HEK293 (cell line): ENCODE data around the gene NCLN.

ENCODE experiments used
- EGR2 ChIP-seq: fragments of 450-650 bp; formaldehyde crosslinking; IDR thresholded peaks from 2 replicates; pipeline ENCODE4 v1.5.1; 2016; ENCODE audit warnings: low read depth, missing biosample characterization, missing genetic modification characterization
- ZBTB17 ChIP-seq: fragments of 450-650 bp; formaldehyde crosslinking; IDR thresholded peaks from 2 replicates; pipeline ENCODE4 v1.5.1; 2016; ENCODE audit warnings: missing biosample characterization, missing genetic modification characterization
- ZNF223 ChIP-seq: fragments of 450-650 bp; formaldehyde crosslinking; IDR thresholded peaks from 2 replicates; pipeline ENCODE4 v1.5.1; 2016; ENCODE audit warnings: missing biosample characterization, missing genetic modification characterization
- TF ChIP-seq, protein P1 (sequence below): fragments of 450-650 bp; formaldehyde crosslinking; IDR thresholded peaks from 2 replicates; pipeline ENCODE4 v1.5.1; 2016; ENCODE audit warnings: missing biosample characterization, missing genetic modification characterization
- TF ChIP-seq, protein P2 (sequence below): fragments of 450-650 bp; formaldehyde crosslinking; IDR thresholded peaks from 2 replicates; pipeline ENCODE4 v1.5.1; 2016; ENCODE audit warnings: missing biosample characterization, missing genetic modification characterization
- TF ChIP-seq, protein P3 (sequence below): fragments of 450-650 bp; formaldehyde crosslinking; IDR thresholded peaks from 2 replicates; pipeline ENCODE4 v1.5.1; 2016; ENCODE audit warnings: missing biosample characterization, missing genetic modification characterization, low read depth
- TF ChIP-seq, protein P4 (sequence below): fragments of 450-650 bp; formaldehyde crosslinking; IDR thresholded peaks from 2 replicates; pipeline ENCODE4 v1.5.1; 2016; ENCODE audit warnings: missing biosample characterization, missing genetic modification characterization

DNA sequence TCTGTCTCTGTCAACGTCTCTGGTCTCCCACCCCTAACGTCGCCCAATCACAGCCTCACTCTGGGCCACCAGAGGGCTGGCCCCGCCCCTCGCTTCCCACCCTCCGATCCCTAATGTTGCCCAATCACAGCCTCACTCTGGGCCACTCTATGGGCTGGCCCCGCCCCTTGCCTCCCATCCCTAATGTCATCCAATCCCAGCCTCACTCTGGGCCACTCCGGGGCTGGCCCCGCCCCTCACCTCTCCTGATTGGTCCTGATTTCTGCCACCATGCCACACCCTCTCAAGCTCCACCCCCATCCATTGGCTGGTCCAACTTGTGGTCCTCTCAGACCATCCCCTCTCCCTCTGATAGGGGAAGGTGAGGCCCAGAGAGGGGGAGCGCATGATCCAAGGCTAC is 63.7 kb downstream of the NCLN start:
- TF ChIP-seq, protein P1, sequence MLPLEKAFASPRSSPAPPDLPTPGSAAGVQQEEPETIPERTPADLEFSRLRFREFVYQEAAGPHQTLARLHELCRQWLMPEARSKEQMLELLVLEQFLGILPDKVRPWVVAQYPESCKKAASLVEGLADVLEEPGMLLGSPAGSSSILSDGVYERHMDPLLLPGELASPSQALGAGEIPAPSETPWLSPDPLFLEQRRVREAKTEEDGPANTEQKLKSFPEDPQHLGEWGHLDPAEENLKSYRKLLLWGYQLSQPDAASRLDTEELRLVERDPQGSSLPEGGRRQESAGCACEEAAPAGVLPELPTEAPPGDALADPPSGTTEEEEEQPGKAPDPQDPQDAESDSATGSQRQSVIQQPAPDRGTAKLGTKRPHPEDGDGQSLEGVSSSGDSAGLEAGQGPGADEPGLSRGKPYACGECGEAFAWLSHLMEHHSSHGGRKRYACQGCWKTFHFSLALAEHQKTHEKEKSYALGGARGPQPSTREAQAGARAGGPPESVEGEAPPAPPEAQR (tag by site-specific recombination), result no peak
- TF ChIP-seq, protein P2, sequence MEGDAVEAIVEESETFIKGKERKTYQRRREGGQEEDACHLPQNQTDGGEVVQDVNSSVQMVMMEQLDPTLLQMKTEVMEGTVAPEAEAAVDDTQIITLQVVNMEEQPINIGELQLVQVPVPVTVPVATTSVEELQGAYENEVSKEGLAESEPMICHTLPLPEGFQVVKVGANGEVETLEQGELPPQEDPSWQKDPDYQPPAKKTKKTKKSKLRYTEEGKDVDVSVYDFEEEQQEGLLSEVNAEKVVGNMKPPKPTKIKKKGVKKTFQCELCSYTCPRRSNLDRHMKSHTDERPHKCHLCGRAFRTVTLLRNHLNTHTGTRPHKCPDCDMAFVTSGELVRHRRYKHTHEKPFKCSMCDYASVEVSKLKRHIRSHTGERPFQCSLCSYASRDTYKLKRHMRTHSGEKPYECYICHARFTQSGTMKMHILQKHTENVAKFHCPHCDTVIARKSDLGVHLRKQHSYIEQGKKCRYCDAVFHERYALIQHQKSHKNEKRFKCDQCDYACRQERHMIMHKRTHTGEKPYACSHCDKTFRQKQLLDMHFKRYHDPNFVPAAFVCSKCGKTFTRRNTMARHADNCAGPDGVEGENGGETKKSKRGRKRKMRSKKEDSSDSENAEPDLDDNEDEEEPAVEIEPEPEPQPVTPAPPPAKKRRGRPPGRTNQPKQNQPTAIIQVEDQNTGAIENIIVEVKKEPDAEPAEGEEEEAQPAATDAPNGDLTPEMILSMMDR (tag by site-specific recombination), result no peak
- no peak for TF ChIP-seq EGR2 (tag by site-specific recombination)
- no peak for TF ChIP-seq ZBTB17 (tag by site-specific recombination)
- no peak for TF ChIP-seq ZNF223 (tag by site-specific recombination)
- TF ChIP-seq, protein P3, sequence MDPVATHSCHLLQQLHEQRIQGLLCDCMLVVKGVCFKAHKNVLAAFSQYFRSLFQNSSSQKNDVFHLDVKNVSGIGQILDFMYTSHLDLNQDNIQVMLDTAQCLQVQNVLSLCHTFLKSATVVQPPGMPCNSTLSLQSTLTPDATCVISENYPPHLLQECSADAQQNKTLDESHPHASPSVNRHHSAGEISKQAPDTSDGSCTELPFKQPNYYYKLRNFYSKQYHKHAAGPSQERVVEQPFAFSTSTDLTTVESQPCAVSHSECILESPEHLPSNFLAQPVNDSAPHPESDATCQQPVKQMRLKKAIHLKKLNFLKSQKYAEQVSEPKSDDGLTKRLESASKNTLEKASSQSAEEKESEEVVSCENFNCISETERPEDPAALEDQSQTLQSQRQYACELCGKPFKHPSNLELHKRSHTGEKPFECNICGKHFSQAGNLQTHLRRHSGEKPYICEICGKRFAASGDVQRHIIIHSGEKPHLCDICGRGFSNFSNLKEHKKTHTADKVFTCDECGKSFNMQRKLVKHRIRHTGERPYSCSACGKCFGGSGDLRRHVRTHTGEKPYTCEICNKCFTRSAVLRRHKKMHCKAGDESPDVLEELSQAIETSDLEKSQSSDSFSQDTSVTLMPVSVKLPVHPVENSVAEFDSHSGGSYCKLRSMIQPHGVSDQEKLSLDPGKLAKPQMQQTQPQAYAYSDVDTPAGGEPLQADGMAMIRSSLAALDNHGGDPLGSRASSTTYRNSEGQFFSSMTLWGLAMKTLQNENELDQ (tag by site-specific recombination), result no peak
- TF ChIP-seq, protein P4, sequence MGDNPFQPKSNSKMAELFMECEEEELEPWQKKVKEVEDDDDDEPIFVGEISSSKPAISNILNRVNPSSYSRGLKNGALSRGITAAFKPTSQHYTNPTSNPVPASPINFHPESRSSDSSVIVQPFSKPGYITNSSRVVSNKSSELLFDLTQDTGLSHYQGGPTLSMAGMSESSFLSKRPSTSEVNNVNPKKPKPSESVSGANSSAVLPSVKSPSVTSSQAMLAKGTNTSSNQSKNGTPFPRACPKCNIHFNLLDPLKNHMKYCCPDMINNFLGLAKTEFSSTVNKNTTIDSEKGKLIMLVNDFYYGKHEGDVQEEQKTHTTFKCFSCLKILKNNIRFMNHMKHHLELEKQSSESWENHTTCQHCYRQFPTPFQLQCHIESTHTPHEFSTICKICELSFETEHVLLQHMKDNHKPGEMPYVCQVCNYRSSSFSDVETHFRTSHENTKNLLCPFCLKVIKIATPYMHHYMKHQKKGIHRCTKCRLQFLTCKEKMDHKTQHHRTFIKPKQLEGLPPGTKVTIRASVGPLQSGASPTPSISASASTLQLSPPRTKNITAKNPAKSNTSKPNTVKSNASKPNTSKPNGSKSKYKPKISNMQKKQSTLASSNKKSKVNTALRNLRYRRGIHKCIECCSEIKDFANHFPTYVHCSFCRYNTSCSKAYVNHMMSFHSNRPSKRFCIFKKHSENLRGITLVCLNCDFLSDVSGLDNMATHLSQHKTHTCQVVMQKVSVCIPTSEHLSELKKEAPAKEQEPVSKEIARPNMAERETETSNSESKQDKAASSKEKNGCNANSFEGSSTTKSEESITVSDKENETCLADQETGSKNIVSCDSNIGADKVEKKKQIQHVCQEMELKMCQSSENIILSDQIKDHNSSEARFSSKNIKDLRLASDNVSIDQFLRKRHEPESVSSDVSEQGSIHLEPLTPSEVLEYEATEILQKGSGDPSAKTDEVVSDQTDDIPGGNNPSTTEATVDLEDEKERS (tag by site-specific recombination), result no peak
